ENCODE results near the gene QSOX1. TPM values are rescaled to one million over a fixed set of nuclear protein-coding genes. Genes with fewer than 3 reads are reported as not detected.
A peak's percentile ranks its signal among the peaks of the same experiment; 100 is the strongest.

The QSOX1 gene
- 151 TPM for polyA plus RNA-seq (2012; ENCODE audit: insufficient read depth, insufficient read length, low read depth)

GRCh38 chr1:180154325-180155181, at the start of gene QSOX1:
TSS of gene QSOX1 (plus strand) at chr1:180154869. CDS start at chr1:180154908, 39 bp downstream.
- DNase-seq: peak; percentile 92
- no peak for TF ChIP-seq CTCF (IDR thresholded peaks at IDR 0.05; ENCODE audit: low read depth, low read length)
- peak within 1 kb of the TSS; percentile 79 for H3K4me3 ChIP-seq (ENCODE audit: low read depth, low read length)
- no peaks in the 10 kb centered on the region for H3K27me3 ChIP-seq
- H3K9me3 ChIP-seq: no peaks in the 10 kb centered on the region
- no peaks in the 10 kb centered on the region for H3K4me1 ChIP-seq
- no peaks in the 10 kb centered on the region for H3K36me3 ChIP-seq

- TF ChIP-seq CTCF (IDR thresholded peaks at IDR 0.05; ENCODE audit: low read depth, low read length): no peak
- Histone ChIP-seq H3K4me1 (no peaks in the 10 kb centered on the region; the same call in 1 of the 2 replicates), H3K36me3 (peaks cover 22% of the 10 kb centered on the region), H3K27me3 (no peaks in the 10 kb centered on the region), H3K4me3 (ENCODE audit: low read depth, low read length) (no peak overlapping the region), H3K9me3 (no peaks in the 10 kb centered on the region)
- DNase-seq: no peak
These were observed 42.6 kb upstream of the QSOX1 start for GRCh38 chr1:180112091-180112490.

GRCh38 chr1:180112984-180113647, 41.6 kb upstream of the QSOX1 start:
- no peak for TF ChIP-seq CTCF (IDR thresholded peaks at IDR 0.05; ENCODE audit: low read depth, low read length)
- Histone ChIP-seq H3K36me3 (peaks cover 19% of the 10 kb centered on the region), H3K4me3 (ENCODE audit: low read depth, low read length) (no peak overlapping the region), H3K4me1 (peaks cover 4% of the 10 kb centered on the region; the same call in 1 of the 2 replicates), H3K27me3 (no peaks in the 10 kb centered on the region), H3K9me3 (no peaks in the 10 kb centered on the region)
- no peak for DNase-seq

GRCh38 chr1:180114396-180114945, 40.2 kb upstream of the QSOX1 start:
- no peak for TF ChIP-seq CTCF (IDR thresholded peaks at IDR 0.05; ENCODE audit: low read depth, low read length)
- DNase-seq: no peak
- no peaks in the 10 kb centered on the region for H3K27me3 ChIP-seq
- H3K9me3 ChIP-seq: no peaks in the 10 kb centered on the region
- H3K36me3 ChIP-seq: peaks cover 17% of the 10 kb centered on the region
- peaks cover 4% of the 10 kb centered on the region; the same call in 1 of the 2 replicates for H3K4me1 ChIP-seq
- H3K4me3 ChIP-seq (ENCODE audit: low read depth, low read length): no peak overlapping the region

- Histone ChIP-seq H3K9me3 (no peaks in the 10 kb centered on the region), H3K4me1 (peaks cover 4% of the 10 kb centered on the region; the same call in 1 of the 2 replicates), H3K4me3 (ENCODE audit: low read depth, low read length) (no peak overlapping the region), H3K27me3 (no peaks in the 10 kb centered on the region), H3K36me3 (no peaks in the 10 kb centered on the region; the same call in none of the 2 replicates)
- no peak for TF ChIP-seq CTCF (IDR thresholded peaks at IDR 0.05; ENCODE audit: low read depth, low read length)
- DNase-seq: peak; percentile 30
These were observed 37.5 kb upstream of the QSOX1 start for GRCh38 chr1:180116964-180117763.
